Subcutaneous abdominal adipose tissue (tissue), 5 donors: ENCODE results near the gene GABRA4.

Source experiments
- H3K27ac ChIP-seq: one replicate; pipeline ENCODE4 v1.7.0; 2013; ENCODE audit warnings: low read depth, mild to moderate bottlenecking, inconsistent platforms, low read length, moderate library complexity
- H3K27me3 ChIP-seq, 5 donors: one replicate each; pipeline ENCODE4 v1.7.0; 2013; ENCODE audit warnings: low read length in 5 of 5, inconsistent platforms in 1 of 5; ENCODE audit not compliant: control insufficient read depth in 5 of 5, insufficient read depth in 4 of 5
- H3K36me3 ChIP-seq, 5 donors: one replicate each; pipeline ENCODE4 v1.7.0; 2013; ENCODE audit warnings: low read length in 5 of 5; ENCODE audit not compliant: control insufficient read depth in 5 of 5, insufficient read depth in 5 of 5
- H3K4me1 ChIP-seq, 5 donors: one replicate each; pipeline ENCODE4 v1.7.0; 2013; ENCODE audit warnings: low read length in 5 of 5, mild to moderate bottlenecking in 3 of 5, moderate library complexity in 1 of 5; ENCODE audit not compliant: control insufficient read depth in 5 of 5, insufficient read depth in 5 of 5
- H3K4me3 ChIP-seq, 5 donors: one replicate each; pipeline ENCODE4 v1.7.0; 2013; ENCODE audit warnings: low read length in 5 of 5, low read depth in 1 of 5
- H3K9ac ChIP-seq, 5 donors: one replicate each; pipeline ENCODE4 v1.7.0; 2013; ENCODE audit warnings: low read length in 5 of 5, mild to moderate bottlenecking in 4 of 5, moderate library complexity in 3 of 5
- H3K9me3 ChIP-seq, 5 donors: one replicate each; pipeline ENCODE4 v1.7.0; 2013; ENCODE audit warnings: low read length in 5 of 5; ENCODE audit not compliant: control insufficient read depth in 5 of 5
- donor health status: healthy.
- donor health status: healthy.
- donor health status: healthy.
- donor health status: healthy.
- donor health status: healthy.

GABRA4 gene

GRCh38 chr4:46980851-46981250 is 12.5 kb downstream of the GABRA4 start:
- no peaks in the 10 kb centered on the region for H3K36me3 ChIP-seq
- H3K9me3 ChIP-seq = no peaks in the 10 kb centered on the region
- H3K9ac ChIP-seq = no peak overlapping the region
- no peaks in the 10 kb centered on the region for H3K27me3 ChIP-seq
- no peak overlapping the region for H3K4me3 ChIP-seq
- no peak overlapping the region for H3K27ac ChIP-seq
- H3K4me1 ChIP-seq = no peaks in the 10 kb centered on the region

- no peaks in the 10 kb centered on the region for H3K4me1 ChIP-seq
- H3K9ac ChIP-seq = no peak overlapping the region
- H3K27ac ChIP-seq = no peak overlapping the region
- H3K27me3 ChIP-seq = no peaks in the 10 kb centered on the region
- no peaks in the 10 kb centered on the region for H3K36me3 ChIP-seq
- no peak overlapping the region for H3K4me3 ChIP-seq
- no peaks in the 10 kb centered on the region for H3K9me3 ChIP-seq
These were observed 13.7 kb downstream of the GABRA4 start for GRCh38 chr4:46979726-46980125.

GRCh38 chr4:46979283-46979682 is 14.1 kb downstream of the GABRA4 start:
- no peaks in the 10 kb centered on the region for H3K4me1 ChIP-seq
- no peaks in the 10 kb centered on the region for H3K36me3 ChIP-seq
- no peaks in the 10 kb centered on the region for H3K9me3 ChIP-seq
- H3K27ac ChIP-seq = no peak overlapping the region
- no peak overlapping the region for H3K4me3 ChIP-seq
- H3K27me3 ChIP-seq = no peaks in the 10 kb centered on the region
- no peak overlapping the region for H3K9ac ChIP-seq

- H3K36me3 ChIP-seq = no peaks in the 10 kb centered on the region
- no peak overlapping the region for H3K27ac ChIP-seq
- no peaks in the 10 kb centered on the region for H3K27me3 ChIP-seq
- H3K9ac ChIP-seq = no peak overlapping the region
- no peaks in the 10 kb centered on the region for H3K9me3 ChIP-seq
- no peaks in the 10 kb centered on the region for H3K4me1 ChIP-seq
- no peak overlapping the region for H3K4me3 ChIP-seq
These were observed 16.1 kb downstream of the GABRA4 start for GRCh38 chr4:46977245-46977644.

- no peaks in the 10 kb centered on the region for H3K4me1 ChIP-seq
- H3K27ac ChIP-seq = no peak overlapping the region
- H3K27me3 ChIP-seq = no peaks in the 10 kb centered on the region
- no peak overlapping the region for H3K9ac ChIP-seq
- no peaks in the 10 kb centered on the region for H3K9me3 ChIP-seq
- H3K4me3 ChIP-seq = no peak overlapping the region
- no peaks in the 10 kb centered on the region for H3K36me3 ChIP-seq
These were observed 17.4 kb downstream of the GABRA4 start for GRCh38 chr4:46975812-46976553.

- Histone ChIP-seq H3K4me1 (no peaks in the 10 kb centered on the region), H3K4me3 (no peak overlapping the region), H3K27me3 (no peaks in the 10 kb centered on the region), H3K9ac (no peak overlapping the region), H3K27ac (no peak overlapping the region), H3K9me3 (no peaks in the 10 kb centered on the region), H3K36me3 (no peaks in the 10 kb centered on the region)
These were observed 18.4 kb downstream of the GABRA4 start for GRCh38 chr4:46974891-46975543.

- Histone ChIP-seq H3K27me3 (no peaks in the 10 kb centered on the region), H3K36me3 (no peaks in the 10 kb centered on the region), H3K4me1 (no peaks in the 10 kb centered on the region)
These were observed 24.5 kb downstream of the GABRA4 start for GRCh38 chr4:46968847-46969246.

GRCh38 chr4:46967631-46968030 is 25.8 kb downstream of the GABRA4 start:
- no peaks in the 10 kb centered on the region for H3K36me3 ChIP-seq

More at GRCh38 chr4:46968847-46969246, 24.5 kb downstream of the GABRA4 start:
- Histone ChIP-seq H3K9me3 (no peaks in the 10 kb centered on the region), H3K9ac (no peak overlapping the region), H3K4me3 (no peak overlapping the region), H3K27ac (no peak overlapping the region)

DNA sequence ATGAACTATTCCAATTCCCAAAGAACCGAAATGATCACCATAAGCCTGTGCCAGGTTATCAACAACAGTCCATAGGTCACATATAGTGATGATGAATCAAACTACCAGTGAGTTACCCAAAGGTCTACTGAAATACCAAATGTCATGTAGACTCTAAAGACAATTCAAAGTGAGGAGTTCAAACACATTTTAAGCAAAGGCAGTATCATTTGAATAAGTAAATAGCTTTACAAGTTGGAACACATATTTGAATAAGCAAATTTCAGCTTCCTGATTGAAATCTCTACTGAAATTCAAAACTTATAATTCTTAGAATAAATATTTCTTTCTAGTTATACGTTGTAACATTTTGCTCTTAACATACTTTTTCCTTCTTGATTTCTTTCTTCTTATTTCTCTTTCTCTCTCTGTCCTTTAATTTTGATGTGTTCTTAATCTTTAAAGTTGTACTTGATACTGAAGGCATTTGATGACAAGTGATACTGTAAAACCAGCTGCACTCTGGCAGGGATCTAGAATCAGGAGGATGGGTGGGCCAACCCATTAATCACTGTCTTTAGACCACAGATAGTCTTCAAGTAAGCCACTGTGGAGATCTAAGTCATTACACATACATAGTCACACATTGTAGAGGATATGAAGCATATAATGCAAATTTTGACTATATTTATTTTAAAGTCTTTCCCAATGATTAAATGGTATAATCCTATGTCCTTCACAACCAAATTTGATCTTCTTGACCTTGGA is 34.5 kb downstream of the GABRA4 start:
- H3K36me3 ChIP-seq = no peaks in the 10 kb centered on the region
- H3K27ac ChIP-seq = no peak overlapping the region
- no peaks in the 10 kb centered on the region for H3K27me3 ChIP-seq
- no peak overlapping the region for H3K9ac ChIP-seq
- H3K4me3 ChIP-seq = no peak overlapping the region
- no peaks in the 10 kb centered on the region for H3K4me1 ChIP-seq
- no peaks in the 10 kb centered on the region for H3K9me3 ChIP-seq

More at GRCh38 chr4:46967631-46968030, 25.8 kb downstream of the GABRA4 start:
- Histone ChIP-seq H3K4me3 (no peak overlapping the region), H3K4me1 (no peaks in the 10 kb centered on the region), H3K9me3 (no peaks in the 10 kb centered on the region), H3K27me3 (no peaks in the 10 kb centered on the region), H3K9ac (no peak overlapping the region), H3K27ac (no peak overlapping the region)

DNA sequence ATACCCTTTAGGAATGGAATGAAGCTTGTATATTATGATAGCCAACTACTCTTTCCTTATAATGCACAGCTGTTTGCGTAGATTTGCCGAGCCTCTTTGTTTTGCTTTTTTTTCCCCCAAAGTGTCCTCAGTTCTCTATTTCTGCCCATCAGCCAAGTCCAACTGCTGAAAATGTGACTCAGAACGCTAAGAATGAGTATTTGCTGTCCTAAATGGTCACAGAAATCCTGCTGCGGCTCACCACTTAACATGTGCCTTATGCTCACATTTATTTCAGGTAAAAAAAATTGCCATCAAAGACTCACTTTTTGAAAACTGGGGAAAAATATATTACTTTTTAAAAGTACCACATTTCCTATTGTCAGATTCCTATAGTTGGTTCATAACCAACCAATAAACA is 36.9 kb downstream of the GABRA4 start:
- Histone ChIP-seq H3K9me3 (no peaks in the 10 kb centered on the region), H3K27ac (no peak overlapping the region), H3K4me1 (no peaks in the 10 kb centered on the region), H3K9ac (no peak overlapping the region), H3K27me3 (no peaks in the 10 kb centered on the region), H3K36me3 (no peaks in the 10 kb centered on the region), H3K4me3 (no peak overlapping the region)
